HG03439 (cell line): Measurements from ENCODE around the gene SCAMP4.

Experiments
- ATAC-seq: cut with Tn5 transposase; IDR thresholded peaks from one replicate; pipeline ENCODE4 v1.9.1; 2021; ENCODE audit warnings: mild to moderate bottlenecking, moderate library complexity; ENCODE audit not compliant: unreplicated experiment

SCAMP4 gene

DNA sequence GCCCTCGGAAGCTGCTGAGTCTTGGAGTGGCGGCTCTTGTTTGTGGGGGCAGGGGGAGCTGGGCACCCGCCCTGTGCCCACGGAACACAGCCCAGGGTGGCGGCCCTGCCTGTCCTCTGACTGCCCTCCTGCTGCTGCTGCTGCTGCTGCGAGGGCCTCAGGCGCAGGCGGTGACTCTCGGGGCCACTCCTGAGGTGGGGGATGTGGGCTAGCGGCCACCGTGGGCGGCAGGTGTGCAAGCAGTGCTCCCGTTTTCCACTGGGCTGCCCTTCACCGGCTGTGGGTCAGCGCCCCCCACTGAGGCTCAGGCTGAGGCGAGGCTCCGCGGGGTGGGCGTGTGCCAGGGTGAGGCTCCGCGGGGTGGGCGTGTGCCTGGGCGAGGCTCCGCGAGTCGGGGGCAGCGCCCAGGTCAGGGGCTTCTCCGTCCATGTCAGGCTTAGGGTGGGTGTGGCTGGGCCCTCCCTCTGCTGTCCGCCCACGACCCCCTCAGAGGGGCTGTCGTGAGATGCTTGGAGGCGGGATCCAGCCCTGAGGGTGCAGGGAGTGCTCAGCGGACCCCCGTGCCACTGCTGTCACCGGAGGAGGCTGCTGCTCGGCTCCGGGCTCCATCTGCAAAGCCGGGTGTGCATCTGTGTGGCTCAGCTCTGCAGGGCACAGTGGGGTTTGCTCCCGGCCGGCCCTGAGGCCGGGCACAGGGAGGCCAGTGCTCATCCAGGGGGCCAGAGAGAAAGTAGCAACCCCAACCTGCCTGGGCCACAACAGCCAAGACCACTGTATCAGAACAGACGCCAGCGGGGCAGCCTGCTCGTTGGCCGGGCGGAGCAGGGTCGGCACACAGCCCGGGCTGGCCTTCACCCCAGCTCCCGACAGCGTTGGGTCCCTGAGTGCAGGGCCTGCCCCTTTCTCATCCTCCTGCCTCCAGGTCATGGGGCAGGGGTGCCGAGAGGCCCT, 50.2 kb downstream of the SCAMP4 start:
- no peak for ATAC-seq

DNA sequence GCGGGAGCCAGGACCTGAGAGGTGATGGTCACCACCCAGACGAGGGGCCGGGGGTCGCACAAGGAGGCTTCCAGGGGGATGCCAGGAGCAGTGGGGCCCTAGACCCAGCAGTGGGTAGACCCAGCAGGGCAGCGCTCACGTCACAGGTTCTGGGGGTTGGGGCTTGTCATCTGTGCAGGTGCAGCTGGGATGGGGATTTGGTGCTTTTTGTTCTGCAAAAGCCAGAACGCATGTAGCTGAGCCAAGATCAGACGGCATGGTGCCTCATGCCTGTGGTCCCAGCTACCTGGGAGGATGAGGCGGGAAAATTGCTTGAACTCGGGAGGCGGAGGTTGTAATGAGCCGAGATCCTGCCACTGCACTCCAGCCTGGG, 50.9 kb downstream of the SCAMP4 start:
- ATAC-seq: no peak

DNA sequence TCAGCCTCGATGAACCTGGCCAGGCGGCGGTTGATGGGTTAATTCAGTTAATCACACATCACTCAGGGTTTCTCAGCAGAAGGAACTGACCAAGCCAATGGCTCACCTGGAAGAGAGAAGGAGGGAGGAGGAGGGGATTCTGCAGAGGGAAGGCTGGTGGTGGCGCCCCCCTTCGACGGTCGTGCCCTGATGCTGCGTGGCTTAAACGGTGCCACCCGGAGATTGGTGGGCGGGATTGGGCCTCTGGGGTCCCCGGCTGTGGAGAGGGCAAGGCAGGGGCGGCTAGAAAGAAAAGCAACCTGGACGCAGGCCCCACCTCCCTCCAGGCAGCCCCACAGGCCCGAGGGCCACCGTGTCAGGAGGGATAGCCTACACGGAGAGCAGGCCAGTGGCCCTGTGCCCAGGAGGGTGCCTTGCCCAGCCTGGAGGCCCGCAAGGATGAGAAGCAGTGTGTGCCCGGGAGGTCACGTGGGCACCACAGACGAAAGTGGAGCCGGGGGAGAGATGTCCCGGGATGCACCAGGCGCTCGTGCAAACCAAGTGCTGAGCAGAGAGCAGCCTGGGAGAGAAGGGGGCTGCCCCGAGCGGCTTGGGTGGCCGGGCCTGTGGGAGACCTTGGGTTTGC, 51.8 kb downstream of the SCAMP4 start:
- ATAC-seq: no peak

DNA sequence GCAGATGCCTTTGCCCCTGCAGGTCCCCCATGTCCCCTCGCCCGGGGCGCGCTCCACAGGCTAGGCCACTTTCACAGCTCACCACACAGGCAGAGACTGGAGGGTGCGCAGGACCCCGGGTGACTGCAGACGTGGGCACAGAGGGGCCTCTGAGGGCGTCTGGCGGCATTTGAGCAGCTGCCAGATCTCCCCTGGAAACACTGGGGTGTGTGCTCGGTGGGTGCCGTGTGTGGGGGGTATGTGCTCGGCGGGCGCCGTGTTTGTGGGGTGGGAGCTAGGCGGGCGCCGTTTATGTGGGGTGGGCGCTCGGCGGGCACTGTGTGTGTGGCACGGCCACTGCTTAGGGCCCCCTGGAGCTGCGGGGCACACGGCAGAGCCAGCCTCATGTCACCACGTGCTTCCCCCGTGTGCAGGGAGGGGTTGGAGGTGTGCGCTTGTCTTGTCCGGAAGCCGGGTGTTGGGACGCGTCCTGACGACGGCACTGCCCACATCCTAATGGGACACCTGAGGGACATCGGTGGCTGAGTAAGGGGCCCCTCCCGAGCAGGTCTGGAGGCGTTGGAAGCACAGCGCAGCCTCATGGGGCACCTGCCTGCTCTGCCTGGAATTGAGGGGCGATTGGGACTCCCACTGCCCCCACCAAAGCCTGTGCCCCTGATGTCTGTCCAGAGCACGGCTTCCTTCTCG, 52.5 kb downstream of the SCAMP4 start:
- ATAC-seq: no peak

DNA sequence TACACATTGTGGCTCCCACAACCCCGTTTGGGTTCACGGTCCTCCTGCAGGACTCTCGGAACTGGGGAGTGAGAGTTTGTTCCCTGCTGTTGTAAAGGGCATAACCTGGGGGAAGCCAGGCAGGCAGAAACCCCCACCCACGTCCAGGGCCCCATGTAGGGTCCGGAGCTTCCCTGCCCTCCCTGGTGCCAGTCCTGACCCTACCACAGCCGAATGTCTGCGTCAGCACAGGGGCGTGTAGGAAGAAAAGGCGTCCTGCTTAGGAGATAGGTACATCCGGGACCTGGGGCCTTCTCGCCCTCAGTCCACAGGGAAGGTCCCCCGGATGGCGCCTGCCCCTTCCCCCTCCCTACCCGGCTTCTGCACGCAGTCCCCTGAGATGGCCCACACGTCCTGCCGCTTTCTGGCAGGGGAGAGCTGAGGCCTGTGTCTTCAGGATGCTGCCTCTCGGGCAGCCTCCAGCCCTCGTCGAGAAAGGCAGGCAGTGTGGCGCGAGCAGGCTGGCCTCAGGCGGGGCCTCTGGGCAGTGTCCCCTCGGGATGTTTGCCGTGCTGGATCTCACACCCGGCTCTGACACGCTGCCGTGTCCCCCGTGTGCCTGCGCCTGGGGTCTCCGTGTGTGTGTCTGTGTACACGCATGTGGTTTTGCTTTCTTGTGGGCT, 54.9 kb downstream of the SCAMP4 start:
- no peak for ATAC-seq

DNA sequence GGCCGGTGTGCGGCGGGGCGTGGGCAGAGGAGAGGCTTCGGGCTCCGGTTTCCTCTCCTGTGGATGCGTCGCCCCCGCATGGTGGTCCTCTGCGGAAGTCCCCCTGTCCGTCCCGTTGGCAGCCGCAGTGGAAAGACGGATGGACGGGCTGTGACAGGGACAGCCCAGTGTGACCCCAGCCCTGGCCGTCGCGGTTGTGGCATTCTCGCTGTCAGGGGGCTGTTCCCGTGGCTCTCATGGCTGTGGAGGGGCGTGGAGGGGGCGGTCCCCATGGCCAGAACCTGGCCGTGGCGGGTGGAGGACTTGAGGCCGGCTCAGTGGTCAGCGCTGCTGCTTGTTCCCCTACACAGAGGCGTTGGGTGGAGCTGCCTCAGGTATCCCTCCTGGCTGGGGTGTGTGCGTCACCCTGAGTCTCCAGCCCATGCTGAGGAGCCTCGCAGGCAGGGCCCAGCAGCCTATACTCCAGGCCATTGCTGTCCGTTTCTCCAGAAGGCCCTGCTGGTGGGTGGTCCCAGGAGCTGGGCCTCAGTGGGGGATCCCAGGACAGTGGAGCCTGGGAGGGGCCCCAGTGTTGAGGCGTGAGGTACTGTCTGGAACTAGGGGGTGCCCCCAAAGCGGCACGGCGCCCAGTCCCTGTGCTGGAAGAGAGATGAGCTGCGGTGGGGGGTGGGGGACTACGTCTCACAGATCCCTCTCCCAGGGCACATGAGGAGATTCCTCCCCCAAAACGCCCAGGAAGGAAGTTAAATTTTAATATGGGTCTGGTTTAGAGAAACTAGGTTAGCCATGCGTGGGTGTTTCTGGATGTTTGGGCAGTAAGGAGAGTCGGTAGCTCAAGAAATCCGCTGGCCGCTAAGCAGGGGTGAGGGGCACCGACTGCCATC, 56.0 kb downstream of the SCAMP4 start:
- no peak for ATAC-seq

DNA sequence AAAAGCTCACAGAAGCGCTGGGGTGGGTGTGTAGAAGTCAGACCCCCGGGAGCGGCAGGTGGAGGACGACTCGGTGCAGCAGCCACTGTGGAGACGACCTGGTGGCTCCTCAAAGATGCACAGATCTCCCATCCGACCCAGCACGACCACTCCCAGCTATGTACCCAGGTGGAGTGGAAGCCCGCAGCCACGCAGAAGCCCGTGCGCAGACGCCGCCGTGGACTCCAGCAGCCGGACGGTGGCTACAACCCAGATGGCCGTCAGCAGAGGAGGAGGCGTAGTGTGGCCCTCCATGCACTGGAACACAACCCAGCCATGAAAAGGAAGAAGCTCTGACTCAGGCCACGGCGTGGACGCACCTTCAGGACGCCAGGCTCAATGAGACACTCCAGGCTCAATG, 57.5 kb downstream of the SCAMP4 start:
- no peak for ATAC-seq

DNA sequence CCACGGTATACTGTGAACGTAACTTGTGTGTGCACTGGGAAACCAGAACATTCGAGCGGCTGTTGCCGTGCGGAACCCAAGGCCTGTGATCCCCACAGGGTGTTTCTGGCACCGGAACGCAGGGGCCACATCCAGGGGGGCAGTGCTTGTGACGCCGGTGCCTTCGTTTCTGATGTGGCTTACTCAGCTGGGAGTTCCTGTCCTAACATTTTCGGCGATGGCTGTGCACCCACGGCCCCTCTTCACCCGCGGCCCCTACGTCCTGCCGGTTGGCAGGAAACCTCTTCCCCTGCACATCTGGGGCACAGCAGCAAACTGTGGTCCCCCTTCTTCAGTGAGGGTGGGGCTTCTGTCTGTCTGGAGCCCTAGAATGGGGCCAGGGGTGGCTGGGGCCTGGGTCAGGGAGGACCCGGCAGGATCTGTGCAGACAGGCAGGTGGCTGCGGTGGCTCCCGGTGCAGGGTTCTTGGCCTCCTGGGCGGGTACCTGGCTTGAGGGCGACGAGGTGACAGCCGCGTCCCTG, 61.9 kb downstream of the SCAMP4 start:
- no peak for ATAC-seq

DNA sequence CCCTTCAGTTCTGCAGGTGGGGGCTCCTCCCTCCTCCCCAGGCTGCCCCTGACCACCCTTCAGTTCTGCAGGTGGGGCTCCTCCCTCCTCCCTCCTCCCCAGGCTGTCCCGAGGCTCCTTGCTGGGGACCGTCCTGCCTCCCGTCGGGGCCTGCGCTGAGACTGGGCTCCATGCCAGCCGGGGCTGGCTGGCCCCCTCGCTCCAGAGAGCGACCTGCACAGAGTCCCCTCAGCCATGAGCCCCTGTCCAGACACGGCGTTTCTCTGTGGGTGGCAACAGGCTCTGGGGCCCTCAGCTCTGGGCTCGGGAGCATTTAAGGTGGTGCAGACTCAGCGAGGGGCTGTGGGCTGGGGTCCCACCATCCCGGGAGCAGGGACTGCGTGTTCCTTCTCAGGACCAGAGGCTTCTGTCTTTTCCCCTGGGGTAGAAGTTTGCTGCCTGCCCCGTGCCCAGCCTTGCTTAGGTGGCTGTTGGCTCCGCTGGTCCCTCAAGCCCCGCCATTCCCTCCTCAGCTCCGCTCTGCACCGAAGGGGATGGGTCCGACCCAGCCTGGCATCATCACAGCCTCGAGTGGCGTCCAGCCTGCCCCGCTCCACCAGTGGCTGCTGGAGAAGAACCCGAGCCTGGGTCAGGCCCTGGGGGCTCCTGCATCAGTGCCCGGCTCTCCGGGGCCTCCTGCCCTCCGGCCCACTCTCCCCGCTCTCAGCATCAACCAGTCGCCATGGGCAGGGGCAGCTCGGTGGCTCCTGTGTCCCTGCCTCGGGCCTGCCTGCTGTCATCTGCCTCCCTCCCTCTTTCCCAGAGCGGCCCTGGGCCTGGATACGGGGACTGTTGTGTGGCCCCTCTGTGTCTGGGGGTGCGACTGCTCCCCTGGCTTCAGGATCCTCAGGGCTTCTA, 63.3 kb downstream of the SCAMP4 start:
- ATAC-seq: no peak

DNA sequence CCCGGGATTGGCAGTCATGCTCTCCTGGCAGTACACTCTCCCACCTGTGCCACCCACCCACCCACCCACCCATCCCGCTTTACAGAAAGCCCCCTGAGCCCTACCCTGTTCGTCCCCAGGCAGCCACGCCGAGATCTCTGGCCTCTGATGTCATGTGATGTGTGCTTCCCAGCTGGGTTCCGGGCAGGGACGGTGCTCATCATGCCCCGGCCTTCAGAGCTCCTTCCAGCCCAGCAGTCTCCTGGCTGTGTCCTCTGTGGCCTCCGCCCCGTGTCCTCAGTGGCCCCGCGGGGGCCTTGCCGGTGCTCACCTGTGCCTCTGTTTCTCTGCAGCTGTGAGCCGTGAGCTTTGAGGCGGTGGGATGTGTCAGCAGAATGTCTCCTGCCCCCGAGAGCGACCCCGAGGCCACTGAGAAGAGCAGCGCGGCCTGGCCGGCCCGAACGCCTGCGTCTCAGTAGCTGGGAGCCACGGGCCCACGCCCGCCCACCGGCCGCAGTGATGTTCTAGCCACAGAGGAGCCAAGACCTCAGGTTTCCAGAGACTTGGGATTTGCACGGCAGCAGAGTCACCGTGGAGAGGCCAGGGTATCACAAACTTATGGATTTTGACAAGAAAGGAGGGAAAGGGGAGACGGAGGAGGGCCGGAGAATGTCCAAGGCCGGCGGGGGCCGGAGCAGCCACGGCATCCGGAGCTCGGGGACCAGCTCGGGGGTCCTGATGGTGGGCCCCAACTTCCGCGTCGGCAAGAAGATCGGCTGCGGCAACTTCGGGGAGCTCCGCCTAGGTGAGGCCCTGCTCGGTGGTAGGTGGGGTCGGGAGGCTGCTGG, 64.2 kb downstream of the SCAMP4 start:
- ATAC-seq: no peak

DNA sequence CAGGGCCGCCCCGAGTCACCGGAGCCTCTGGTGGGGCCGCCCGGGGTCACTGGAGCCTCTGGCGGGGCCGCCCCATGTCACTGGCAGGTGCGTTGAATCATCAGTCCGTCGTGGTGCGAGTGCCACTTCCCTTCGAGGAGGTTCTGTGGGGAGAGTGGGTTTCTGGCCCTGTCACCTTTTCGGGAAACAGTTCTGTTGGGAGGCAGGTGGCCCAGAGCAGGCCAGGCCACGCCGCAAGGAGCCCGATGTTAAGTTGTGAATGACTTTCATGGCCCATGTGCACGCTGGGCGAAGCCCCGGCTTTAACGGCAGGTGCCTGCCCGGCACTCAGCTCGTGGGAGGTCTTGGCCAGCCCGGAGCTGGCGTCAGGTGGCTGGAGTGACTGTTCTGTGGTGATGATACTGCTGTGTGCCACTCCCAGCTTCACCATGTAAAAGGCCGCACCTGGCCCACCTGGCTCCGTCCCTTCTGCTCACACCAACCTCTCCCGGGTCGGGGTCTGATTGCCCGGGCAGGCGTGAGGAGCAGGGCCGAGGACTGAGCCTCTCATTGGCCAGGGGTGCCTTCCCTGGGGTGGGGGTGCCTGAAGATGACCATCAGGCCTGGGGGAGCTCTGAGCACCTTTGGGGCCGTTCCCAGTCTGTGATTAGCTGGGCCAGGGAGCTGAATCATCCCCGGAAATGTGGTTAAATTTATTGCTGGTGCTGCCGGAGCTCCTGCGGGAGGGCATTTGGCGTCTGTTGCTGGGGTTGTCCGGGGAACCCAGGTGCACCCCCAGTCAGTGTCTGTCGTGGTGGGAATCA, 65.0 kb downstream of the SCAMP4 start:
- ATAC-seq: no peak

DNA sequence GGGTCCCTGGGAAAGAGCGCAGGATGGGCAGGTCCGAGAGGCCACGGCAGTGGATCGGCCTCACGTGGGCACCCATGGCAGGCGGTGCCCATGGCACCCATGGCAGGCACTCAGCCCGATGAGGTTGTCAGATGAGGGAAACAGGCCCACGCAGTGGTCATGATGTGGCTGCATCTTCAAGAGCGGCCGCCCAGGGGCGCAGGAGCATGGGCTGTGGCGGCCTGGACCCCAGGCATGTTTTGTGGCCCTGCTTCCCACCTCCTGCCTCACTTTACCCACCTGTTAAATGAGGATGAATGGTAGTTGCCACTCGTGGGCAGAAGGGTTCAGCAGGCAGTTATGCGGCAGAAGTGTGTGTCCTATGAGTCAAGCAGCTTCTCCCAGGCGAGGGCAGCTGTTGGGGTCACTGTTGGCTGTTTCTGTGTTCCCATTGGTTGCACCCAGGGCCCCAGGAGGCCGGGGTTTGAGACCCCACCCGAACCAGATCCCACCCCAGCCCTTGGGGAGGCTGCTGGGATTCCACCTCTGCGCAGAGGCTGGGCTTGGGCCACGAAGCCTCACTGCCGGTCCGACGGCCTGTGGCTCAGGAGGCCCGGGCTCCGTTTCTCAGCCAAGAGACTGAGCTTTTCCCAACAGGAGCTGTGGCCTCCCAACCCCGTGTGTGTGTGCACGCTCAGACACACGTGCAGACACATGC, 65.8 kb downstream of the SCAMP4 start:
- ATAC-seq: no peak

DNA sequence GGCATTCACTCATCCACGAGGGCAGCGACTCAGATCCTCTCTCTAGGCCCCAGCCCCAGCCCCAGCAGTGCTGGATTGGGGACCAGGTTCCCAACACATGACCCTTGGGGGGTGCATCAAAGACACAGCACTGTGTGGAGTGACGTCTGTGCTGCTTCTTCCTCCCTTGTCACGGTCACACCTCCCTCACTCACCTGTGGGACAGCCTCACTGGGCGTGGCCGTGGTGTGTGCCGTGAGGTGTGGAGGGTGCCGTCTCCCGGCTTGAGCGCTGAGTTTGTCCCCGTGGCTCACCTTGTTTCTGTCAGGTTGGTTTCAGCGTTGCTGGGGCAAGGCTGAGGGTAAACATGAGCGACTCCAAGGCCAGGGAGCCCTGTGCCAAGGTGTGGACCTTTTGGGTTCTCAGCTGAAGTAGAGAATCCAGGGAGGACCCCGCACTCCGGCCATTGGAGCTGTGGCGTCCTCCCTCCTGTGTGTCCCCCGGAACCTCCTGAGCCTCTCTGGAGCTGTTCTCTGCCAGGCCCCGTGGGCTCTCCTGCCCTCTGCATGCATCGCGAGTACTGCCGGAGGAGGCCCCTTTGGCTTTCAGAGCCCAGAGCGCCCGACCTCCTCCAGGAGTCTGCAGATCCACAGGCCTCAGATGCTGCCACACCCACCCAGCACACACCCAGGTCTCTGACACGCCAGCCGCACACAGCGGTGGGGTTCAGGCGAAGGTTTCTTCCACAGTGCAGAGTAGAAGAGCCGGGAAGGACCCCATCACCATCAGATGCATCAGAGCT, 69.4 kb downstream of the SCAMP4 start:
- ATAC-seq: no peak

DNA sequence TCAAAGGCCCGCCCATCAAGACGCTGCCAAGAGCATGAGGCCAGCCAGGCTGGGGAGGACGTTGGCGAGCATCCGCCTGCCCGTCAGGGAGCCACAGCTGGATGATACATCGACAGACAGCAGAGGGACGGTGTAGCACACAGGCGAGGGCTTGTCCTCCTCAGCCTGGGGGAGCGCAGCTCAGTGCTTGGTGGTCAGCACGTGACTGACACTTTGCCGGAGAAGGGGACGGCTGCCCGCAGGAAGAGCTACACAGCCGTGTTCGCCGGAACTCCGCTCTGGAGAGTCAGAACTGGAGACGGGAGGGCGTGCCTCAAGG, 69.9 kb downstream of the SCAMP4 start:
- no peak for ATAC-seq
